Ammon's horn (tissue), 1 donor: ENCODE data around the gene OR10AD1.

Experiments
- DNase-seq: peaks from one replicate; pipeline ENCODE4 v3.0.0-alpha.2; 2016; ENCODE audit warnings: low spot score

OR10AD1 gene

GRCh38 chr12:48191096-48191495 is 12.0 kb downstream of the OR10AD1 start:
- no peak for DNase-seq

GRCh38 chr12:48189331-48190125 is 13.6 kb downstream of the OR10AD1 start:
- peak; percentile 81 for DNase-seq

- no peak for DNase-seq
Measured at GRCh38 chr12:48187916-48188695, 15.0 kb downstream of the OR10AD1 start.

- peak; percentile 43 for DNase-seq
Measured at GRCh38 chr12:48185181-48185919, 17.7 kb downstream of the OR10AD1 start.

GRCh38 chr12:48184549-48184922 is 18.6 kb downstream of the OR10AD1 start:
- DNase-seq: no peak

GRCh38 chr12:48183876-48184548 is 19.1 kb downstream of the OR10AD1 start:
- no peak for DNase-seq

GRCh38 chr12:48183091-48183875 is 19.8 kb downstream of the OR10AD1 start, which contains the start of gene CCDC184:
Gene CCDC184 (plus strand): TSS chr12:48183644. CDS start chr12:48184123, 479 bp downstream.
- peak; percentile 94 for DNase-seq

- DNase-seq: no peak
Measured at GRCh38 chr12:48182631-48183030, 20.5 kb downstream of the OR10AD1 start.

GRCh38 chr12:48180857-48181495 is 22.1 kb downstream of the OR10AD1 start:
- no peak for DNase-seq

GRCh38 chr12:48180424-48180823 is 22.7 kb downstream of the OR10AD1 start:
- DNase-seq: no peak

- no peak for DNase-seq
Measured at GRCh38 chr12:48179466-48179865, 23.6 kb downstream of the OR10AD1 start.

- DNase-seq: no peak
Measured at GRCh38 chr12:48177982-48178381, 25.1 kb downstream of the OR10AD1 start.

- DNase-seq: no peak
Measured at GRCh38 chr12:48176417-48176751, 26.7 kb downstream of the OR10AD1 start.

- no peak for DNase-seq
Measured at GRCh38 chr12:48175613-48176416, 27.3 kb downstream of the OR10AD1 start.

- no peak for DNase-seq
Measured at GRCh38 chr12:48169011-48169410, 34.1 kb downstream of the OR10AD1 start.

- peak; percentile 78 for DNase-seq
Measured at GRCh38 chr12:48165089-48165981, 37.8 kb downstream of the OR10AD1 start.

GRCh38 chr12:48164451-48164850 is 38.6 kb downstream of the OR10AD1 start:
- DNase-seq: no peak

- no peak for DNase-seq
Measured at GRCh38 chr12:48163150-48163747, 39.8 kb downstream of the OR10AD1 start.
